ENCODE results near the gene BRD4. TPM values are rescaled to one million over a fixed set of nuclear protein-coding genes. Genes with fewer than 3 reads are reported as not detected.

BRD4 gene
- total RNA-seq, 1 experiment from 2014 or later = 144 TPM

DNA sequence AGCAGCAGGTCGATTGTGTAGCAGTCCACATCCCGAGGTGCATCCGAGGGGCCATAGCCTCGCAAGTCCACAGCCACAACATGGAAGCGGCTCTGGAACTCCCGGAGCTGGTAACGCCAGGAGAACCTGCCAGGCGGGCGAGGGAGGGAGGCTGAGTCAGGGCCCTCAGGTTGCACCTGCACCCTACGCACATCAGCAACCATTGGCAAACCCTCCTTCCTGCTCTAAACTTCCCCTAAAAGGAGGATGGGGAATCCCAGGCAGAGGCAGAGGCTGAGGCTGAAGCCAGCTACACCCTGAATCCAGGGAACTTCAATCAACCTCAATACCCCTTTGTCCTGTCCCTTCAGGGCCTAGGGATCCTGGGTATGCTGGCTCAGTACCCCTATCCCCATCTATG lies 101.1 kb downstream of the BRD4 start:
- Histone ChIP-seq H3K9me3 (ENCODE audit: control insufficient read depth, low read depth, low read length) (no peaks in the 10 kb centered on the region), H3K27ac (ENCODE audit: insufficient read length, low read depth, low read length) (no peak overlapping the region), H3K79me1 (ENCODE audit: insufficient read depth, low read depth, low read length, poor library complexity, severe bottlenecking) (no peaks in the 10 kb centered on the region), H3K56ac (ENCODE audit: insufficient read length, low read depth, low read length) (no peak overlapping the region), H3K4me2 (ENCODE audit: insufficient read depth, insufficient read length, low read length) (peak overlapping the region; percentile 27), H4K5ac (ENCODE audit: insufficient read length, low read depth, low read length) (no peak overlapping the region), H3K18ac (ENCODE audit: insufficient read length, low read depth, low read length) (no peak overlapping the region), H2AFZ (ENCODE audit: low read length) (no peak overlapping the region), H4K20me1 (ENCODE audit: control insufficient read depth, insufficient read depth, insufficient read length) (no peaks in the 10 kb centered on the region), H3T11ph (ENCODE audit: low read length) (no peak overlapping the region), H3K23ac (ENCODE audit: insufficient read length, low read depth, low read length) (no peak overlapping the region), H3K23me2 (ENCODE audit: insufficient read length, low read depth, low read length, poor library complexity, severe bottlenecking) (no peaks in the 10 kb centered on the region), H2AK5ac (ENCODE audit: insufficient read length, low read length) (no peak overlapping the region), H3K79me2 (ENCODE audit: insufficient read depth, low read length) (no peaks in the 10 kb centered on the region), H3K9ac (ENCODE audit: extremely low read depth, insufficient read length, low read length) (no peak overlapping the region), H3K27me3 (ENCODE audit: insufficient read depth, low read length) (no peaks in the 10 kb centered on the region; the same call in 1 of the 2 replicates), H3K4me1 (ENCODE audit: insufficient read depth, low read length) (no peaks in the 10 kb centered on the region), H2BK5ac (ENCODE audit: insufficient read length, low read length) (no peak overlapping the region), H2BK20ac (ENCODE audit: low read depth, low read length, poor library complexity, severe bottlenecking) (no peak overlapping the region), H2BK120ac (ENCODE audit: low read depth, low read length, poor library complexity, severe bottlenecking) (no peak overlapping the region), H2BK12ac (ENCODE audit: insufficient read length, low read depth, low read length) (no peak overlapping the region), H4K91ac (ENCODE audit: insufficient read length, low read depth, low read length) (no peak overlapping the region), H4K8ac (replicated peaks; ENCODE audit: insufficient read length, low read depth, low read length) (no peak overlapping the region), H2BK15ac (ENCODE audit: low read depth, low read length) (no peak overlapping the region), H3K14ac (ENCODE audit: insufficient read depth, low read length) (no peak overlapping the region), H3K4ac (ENCODE audit: low read depth, low read length) (no peak overlapping the region)
- Mint-ChIP-seq H3K4me1 (peaks cover 0 to 2% of the 10 kb centered on the region in 2 experiments; a peak in 2 of 4 replicates), H3K27ac (no peak overlapping the region; a peak in 1 of 7 replicates), H3K9me3 (no peaks in the 10 kb centered on the region), H3K4me3 (peak overlapping the region; percentile 79 to 88), H3K27me3 (ENCODE audit: low read depth) (no peaks in the 10 kb centered on the region), H3K36me3 (ENCODE audit: insufficient read depth in 1 of 3, low read depth in 3 of 3) (peaks cover 9 to 34% (median 19%) of the 10 kb centered on the region in 3 experiments; a peak in 6 of 7 replicates)
- WGBS (ENCODE audit: extremely low coverage, insufficient read length, low lambda C conversion rate) = no CpG with 5 or more reads among the region's 10 CpGs
- TF ChIP-seq, protein P1, sequence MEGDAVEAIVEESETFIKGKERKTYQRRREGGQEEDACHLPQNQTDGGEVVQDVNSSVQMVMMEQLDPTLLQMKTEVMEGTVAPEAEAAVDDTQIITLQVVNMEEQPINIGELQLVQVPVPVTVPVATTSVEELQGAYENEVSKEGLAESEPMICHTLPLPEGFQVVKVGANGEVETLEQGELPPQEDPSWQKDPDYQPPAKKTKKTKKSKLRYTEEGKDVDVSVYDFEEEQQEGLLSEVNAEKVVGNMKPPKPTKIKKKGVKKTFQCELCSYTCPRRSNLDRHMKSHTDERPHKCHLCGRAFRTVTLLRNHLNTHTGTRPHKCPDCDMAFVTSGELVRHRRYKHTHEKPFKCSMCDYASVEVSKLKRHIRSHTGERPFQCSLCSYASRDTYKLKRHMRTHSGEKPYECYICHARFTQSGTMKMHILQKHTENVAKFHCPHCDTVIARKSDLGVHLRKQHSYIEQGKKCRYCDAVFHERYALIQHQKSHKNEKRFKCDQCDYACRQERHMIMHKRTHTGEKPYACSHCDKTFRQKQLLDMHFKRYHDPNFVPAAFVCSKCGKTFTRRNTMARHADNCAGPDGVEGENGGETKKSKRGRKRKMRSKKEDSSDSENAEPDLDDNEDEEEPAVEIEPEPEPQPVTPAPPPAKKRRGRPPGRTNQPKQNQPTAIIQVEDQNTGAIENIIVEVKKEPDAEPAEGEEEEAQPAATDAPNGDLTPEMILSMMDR (conservative IDR thresholded peaks at IDR 0.05) = no peak
- DNase-seq = no peak
